ENCODE measurements around the gene CPT1B.

DNA sequence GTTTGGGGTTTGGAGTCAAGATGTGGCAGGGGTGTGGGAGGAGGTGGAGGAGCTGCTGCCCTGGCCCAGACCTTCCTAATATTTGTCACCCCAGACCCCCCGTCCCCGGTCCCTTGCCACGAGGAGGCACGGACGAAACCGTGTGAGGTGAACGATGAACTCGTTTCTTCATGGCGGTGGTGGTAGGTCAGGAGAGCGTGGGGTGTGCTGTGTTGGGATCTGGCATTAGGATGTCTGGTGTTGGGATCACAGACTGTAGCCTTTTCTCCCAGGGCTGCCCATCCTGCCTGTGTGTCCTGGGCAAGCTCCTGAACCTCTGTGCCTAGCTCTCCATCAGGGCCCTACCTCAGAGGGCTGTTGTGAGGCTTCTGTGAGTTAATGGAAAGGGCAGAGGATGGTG is 30.8 kb upstream of the CPT1B start:
- TF ChIP-seq, protein P1, sequence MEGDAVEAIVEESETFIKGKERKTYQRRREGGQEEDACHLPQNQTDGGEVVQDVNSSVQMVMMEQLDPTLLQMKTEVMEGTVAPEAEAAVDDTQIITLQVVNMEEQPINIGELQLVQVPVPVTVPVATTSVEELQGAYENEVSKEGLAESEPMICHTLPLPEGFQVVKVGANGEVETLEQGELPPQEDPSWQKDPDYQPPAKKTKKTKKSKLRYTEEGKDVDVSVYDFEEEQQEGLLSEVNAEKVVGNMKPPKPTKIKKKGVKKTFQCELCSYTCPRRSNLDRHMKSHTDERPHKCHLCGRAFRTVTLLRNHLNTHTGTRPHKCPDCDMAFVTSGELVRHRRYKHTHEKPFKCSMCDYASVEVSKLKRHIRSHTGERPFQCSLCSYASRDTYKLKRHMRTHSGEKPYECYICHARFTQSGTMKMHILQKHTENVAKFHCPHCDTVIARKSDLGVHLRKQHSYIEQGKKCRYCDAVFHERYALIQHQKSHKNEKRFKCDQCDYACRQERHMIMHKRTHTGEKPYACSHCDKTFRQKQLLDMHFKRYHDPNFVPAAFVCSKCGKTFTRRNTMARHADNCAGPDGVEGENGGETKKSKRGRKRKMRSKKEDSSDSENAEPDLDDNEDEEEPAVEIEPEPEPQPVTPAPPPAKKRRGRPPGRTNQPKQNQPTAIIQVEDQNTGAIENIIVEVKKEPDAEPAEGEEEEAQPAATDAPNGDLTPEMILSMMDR (IDR thresholded peaks at IDR 0.05 in 4 of 5, conservative IDR thresholded peaks at IDR 0.05 in 1 of 5): no peak
- TF ChIP-seq POLR2A (IDR thresholded peaks at IDR 0.05): no peak
